Activated T-cell treated with anti-CD3 and anti-CD28 coated beads, Interleukin-2, amount 50 U/mL, for 24 hours (primary cell): ENCODE measurements around the gene PAX1.

Experiments
- DNase-seq: peaks from one replicate; pipeline ENCODE4 v3.0.0-alpha.2; 2020
- H3K27ac Mint-ChIP-seq: 2 replicates; pipeline ENCODE4 v1.8.0; 2020; ENCODE audit warnings: mild to moderate bottlenecking, mixed read lengths
- H3K27me3 Mint-ChIP-seq: 2 replicates; pipeline ENCODE4 v1.8.0; 2020; ENCODE audit warnings: mixed read lengths
- H3K36me3 Mint-ChIP-seq: 2 replicates; pipeline ENCODE4 v1.8.0; 2020; ENCODE audit warnings: low read depth, mixed read lengths
- H3K4me1 Mint-ChIP-seq: 2 replicates; pipeline ENCODE4 v1.8.0; 2020; ENCODE audit warnings: low read depth, mixed read lengths
- H3K4me3 Mint-ChIP-seq: 2 replicates; pipeline ENCODE4 v1.8.0; 2020; ENCODE audit warnings: mild to moderate bottlenecking, moderate library complexity, mixed read lengths
- H3K9me3 Mint-ChIP-seq: 2 replicates; pipeline ENCODE4 v1.8.0; 2020; ENCODE audit warnings: mixed read lengths

PAX1 gene

DNA sequence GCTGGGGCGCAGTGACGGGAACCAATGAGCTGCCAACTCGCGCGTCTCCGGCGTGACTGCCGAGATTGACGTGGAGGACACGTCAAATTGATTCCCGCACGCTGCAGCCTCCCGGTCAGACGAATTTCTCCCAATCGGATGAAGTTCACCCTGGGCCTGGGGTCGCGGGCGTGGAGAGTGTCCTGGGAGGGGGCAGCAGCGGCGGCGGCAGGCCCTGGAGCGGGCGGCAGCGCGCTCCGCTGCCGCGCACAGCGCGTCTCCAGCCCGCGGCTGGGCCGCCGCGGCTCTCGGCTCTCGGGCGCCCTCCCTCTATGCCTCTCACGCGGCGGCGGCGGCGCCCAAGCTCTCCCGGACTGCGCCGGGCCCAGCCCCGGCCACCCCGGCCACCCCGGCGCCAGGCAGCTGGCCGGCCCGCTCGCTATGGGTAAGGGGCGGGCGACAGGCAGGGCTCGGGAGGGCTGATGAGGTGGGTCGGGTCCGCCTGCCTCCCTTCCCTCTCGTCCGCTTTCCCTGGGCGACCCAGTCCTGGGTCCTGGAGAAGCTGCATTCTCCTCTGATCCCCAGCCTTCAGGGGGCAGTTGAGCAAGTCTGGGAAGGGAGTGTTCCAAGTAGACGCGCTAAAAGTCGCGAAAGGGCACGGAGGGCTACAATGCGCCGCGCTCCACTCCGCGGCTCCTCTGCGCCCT lies at the start of gene PAX1:
Gene PAX1 (plus strand): TSS at position 90 of the 686 bp plus-strand sequence. CDS start 49 bp downstream, at position 139.
- peaks cover 12% of the 10 kb centered on the region for H3K4me1 Mint-ChIP-seq
- no peaks in the 10 kb centered on the region for H3K9me3 Mint-ChIP-seq
- H3K4me3 Mint-ChIP-seq = no peak within 1 kb of the TSS
- no peaks in the 10 kb centered on the region for H3K36me3 Mint-ChIP-seq
- no peak for DNase-seq
- no peak within 1 kb of the TSS for H3K27ac Mint-ChIP-seq
- H3K27me3 Mint-ChIP-seq = peaks cover 89% of the 10 kb centered on the region

DNA sequence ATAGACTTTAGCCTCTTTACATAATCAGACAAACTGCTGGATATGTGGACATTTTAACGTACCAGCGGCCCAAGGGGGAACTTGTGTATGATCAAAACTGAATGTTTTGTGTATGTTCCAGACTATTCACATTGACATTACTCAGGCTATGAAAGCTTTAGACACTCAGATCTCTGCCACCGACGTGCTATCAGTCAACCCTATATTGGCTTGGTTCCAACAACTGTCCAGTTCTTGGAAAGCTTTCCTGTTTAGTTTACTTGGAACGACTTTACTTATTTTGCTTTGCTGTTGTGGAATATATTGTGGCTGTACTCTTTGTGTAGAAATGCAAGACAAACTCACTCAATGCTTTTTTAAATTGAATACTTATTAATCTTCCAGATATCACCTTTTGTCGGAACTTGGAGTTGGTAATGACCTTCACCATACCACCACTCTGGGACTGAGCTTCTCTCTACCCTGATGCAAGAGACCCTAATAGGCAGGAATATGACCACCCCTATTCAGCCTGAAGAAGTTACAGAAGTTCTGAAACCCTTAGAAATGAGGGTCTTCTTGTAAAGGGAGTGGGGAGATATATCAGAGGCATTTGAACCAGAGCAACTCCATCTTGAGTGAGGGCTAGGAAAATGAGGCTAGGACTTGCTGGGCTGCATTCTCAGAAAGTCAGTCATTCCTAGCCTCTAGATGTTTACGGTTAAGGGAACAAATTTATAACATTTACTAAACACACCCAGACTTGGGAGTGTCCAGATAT lies 49.0 kb upstream of the PAX1 start:
- no peaks in the 10 kb centered on the region for H3K36me3 Mint-ChIP-seq
- H3K9me3 Mint-ChIP-seq = no peaks in the 10 kb centered on the region
- no peaks in the 10 kb centered on the region for H3K4me1 Mint-ChIP-seq
- no peak for DNase-seq
- no peak overlapping the region for H3K4me3 Mint-ChIP-seq
- no peak overlapping the region for H3K27ac Mint-ChIP-seq
- peaks cover 20% of the 10 kb centered on the region for H3K27me3 Mint-ChIP-seq

DNA sequence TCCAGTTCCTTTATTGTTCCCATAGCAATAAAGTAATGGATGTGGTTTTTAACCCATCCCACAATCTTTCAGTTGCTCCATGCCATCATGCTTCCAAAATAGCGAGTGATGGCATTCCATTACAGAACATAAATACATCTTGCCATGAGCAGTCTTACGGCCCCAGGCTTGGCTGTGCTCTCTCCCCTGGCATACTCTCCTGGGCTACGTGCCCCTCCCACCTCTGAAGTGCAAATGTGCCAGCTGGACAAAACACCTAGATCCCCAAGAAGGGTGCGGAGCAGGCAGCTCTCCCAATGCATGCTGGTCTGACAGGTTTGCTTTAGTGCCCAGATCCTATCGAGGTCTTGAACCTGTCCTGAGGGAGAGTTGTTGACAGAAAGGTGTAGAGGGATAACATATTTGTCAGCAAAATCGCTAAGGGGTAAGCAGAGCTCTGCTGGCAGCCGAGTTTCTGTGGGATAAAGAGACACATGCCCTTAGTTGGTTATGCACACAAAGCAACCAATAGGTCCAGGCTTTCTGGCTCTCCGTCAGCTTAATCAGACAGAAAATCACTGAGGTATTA lies 43.9 kb upstream of the PAX1 start:
- Mint-ChIP-seq H3K36me3 (no peaks in the 10 kb centered on the region), H3K27me3 (peaks cover 13% of the 10 kb centered on the region), H3K4me3 (no peak overlapping the region), H3K9me3 (no peaks in the 10 kb centered on the region), H3K4me1 (no peaks in the 10 kb centered on the region), H3K27ac (no peak overlapping the region)
- DNase-seq = no peak

DNA sequence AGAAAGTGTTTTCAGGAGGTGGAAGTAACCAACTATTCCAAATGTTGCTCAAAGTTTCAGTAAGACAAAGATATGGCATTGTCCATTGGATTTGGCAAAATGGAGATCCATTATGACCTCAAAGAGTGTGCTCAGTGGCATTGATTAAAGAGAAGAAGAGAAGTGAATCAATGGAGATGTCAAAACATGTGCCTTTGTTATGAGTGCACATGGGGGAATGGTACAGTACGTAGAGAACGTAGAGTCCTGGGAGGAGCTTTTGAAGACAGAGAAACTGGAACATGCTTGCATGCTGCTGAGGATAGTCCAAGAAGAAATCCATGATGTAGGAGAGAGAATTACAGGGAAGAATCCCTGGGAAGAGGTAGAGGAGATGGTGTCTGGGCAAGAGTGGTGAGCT lies 42.0 kb upstream of the PAX1 start:
- H3K27ac Mint-ChIP-seq = no peak overlapping the region
- H3K9me3 Mint-ChIP-seq = no peaks in the 10 kb centered on the region
- DNase-seq = no peak
- H3K4me1 Mint-ChIP-seq = no peaks in the 10 kb centered on the region
- no peaks in the 10 kb centered on the region for H3K36me3 Mint-ChIP-seq
- peaks cover 5% of the 10 kb centered on the region for H3K27me3 Mint-ChIP-seq
- H3K4me3 Mint-ChIP-seq = no peak overlapping the region

DNA sequence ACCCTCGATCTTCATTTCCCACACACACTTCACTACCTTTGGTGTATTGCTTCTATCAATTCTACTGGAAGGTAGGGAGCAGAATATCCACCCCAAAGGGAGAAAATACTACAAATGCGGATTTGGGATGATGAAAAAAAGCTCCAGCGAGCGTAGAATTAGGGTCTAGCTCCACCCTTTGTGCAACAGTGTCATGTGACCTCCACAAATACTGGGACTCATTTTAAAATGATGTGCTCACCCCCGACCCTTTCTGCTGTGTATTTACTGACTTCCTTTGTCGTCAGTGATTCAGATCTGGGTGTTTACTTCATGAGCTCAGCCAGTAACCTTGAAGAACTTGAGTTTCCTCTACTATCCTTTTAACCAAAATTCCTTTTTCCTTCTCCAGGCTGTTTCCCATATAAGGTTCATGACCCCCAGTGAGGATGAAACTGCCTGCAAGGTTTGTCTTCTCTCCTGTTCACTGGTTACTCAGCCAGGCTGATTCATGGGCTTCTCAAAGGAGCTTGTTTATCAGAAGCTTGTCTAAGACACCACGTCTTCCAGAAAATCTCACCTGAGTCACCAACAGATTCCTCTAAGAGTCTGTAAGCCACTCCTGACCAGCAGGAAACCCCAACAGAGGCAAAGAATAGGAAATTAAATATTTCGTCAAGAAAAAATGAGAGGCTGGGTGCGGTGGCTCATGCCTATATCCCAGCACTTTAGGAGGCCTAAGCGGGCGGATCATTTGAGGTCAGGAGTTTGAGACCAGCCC lies 39.6 kb upstream of the PAX1 start:
- no peaks in the 10 kb centered on the region for H3K9me3 Mint-ChIP-seq
- H3K4me1 Mint-ChIP-seq = no peaks in the 10 kb centered on the region
- no peak for DNase-seq
- no peak overlapping the region for H3K4me3 Mint-ChIP-seq
- H3K27me3 Mint-ChIP-seq = peaks cover 3% of the 10 kb centered on the region
- H3K36me3 Mint-ChIP-seq = no peaks in the 10 kb centered on the region
- H3K27ac Mint-ChIP-seq = no peak overlapping the region

DNA sequence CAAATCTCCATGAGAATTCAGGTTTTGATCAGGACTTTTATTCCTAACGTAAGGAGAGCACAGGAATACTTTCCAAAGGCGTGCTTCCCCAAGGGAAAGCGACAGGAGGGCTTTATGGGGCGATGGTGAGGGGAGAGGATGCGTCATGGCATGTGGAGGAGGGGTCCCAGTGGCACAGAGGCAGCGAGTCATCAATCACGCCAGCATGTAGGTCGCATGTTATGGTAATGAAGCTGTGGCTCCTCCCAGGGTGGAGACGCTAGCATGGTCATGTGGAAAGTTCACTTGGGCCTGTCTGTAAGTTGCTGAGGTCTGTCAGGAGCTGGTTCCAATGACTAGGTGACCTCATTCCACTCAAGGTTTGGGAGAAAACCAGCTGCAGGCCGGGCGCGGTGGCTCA lies 35.3 kb upstream of the PAX1 start:
- Mint-ChIP-seq H3K36me3 (no peaks in the 10 kb centered on the region), H3K4me3 (no peak overlapping the region), H3K27me3 (peaks cover 6% of the 10 kb centered on the region), H3K27ac (no peak overlapping the region), H3K4me1 (no peaks in the 10 kb centered on the region), H3K9me3 (no peaks in the 10 kb centered on the region)
- DNase-seq = no peak

DNA sequence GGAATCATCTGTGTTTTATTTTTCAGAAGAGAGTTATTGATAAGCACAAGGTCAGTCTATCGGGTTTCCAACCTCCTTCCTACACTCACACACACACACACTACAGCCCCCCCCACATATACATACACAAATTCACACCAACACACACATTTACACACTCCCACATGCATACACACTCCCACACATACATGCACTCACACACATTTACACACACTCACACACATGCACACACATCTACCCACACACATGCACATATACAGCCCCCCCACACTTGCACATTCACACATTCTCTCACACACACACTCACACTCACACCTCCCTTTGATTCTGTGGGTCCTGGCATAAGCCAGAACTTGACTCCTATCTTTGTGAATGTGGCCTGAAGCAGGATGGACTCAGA lies 34.5 kb upstream of the PAX1 start:
- no peak overlapping the region for H3K4me3 Mint-ChIP-seq
- no peaks in the 10 kb centered on the region for H3K9me3 Mint-ChIP-seq
- H3K27ac Mint-ChIP-seq = no peak overlapping the region
- H3K27me3 Mint-ChIP-seq = peaks cover 6% of the 10 kb centered on the region
- DNase-seq = no peak
- no peaks in the 10 kb centered on the region for H3K36me3 Mint-ChIP-seq
- H3K4me1 Mint-ChIP-seq = no peaks in the 10 kb centered on the region

DNA sequence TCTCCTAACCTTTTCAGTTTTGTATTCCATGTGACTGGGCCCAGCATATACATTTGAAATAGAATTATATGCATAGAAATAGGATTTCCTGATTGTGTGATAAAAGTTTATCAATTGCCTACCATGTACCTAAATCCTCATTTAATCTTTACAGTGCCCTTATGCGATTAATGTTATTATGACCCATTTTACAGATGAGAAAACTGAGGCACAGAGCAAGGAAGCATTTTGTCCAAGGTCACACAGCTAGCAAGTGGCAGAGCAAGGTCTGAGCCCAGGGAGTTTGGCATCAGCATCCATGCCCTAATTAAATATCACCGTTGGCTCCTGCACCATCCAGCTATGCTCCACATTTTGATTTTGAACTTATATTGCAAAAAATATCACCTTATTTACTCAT lies 28.2 kb upstream of the PAX1 start:
- H3K27ac Mint-ChIP-seq = no peak overlapping the region
- H3K27me3 Mint-ChIP-seq = no peaks in the 10 kb centered on the region
- no peaks in the 10 kb centered on the region for H3K9me3 Mint-ChIP-seq
- no peaks in the 10 kb centered on the region for H3K36me3 Mint-ChIP-seq
- H3K4me3 Mint-ChIP-seq = no peak overlapping the region
- DNase-seq = no peak
- H3K4me1 Mint-ChIP-seq = no peaks in the 10 kb centered on the region

DNA sequence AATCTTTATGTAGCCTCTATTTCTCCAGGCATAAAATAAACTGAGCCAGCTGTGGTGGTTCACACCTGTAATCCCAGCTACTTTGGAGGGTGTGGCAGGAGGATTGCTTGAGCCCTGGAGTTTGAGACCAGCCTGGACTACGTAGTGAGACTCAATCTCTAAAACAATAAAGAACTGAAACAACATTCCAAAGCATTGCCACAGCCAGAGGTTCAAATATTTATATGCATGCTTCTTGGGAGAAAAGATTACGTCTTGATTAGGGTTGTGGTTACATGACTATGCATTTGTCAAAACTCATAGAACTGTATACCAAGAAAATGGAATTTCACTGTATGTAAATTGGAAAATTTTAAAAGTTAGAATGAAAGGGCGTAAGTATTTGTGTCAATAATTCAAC lies 27.7 kb upstream of the PAX1 start:
- no peaks in the 10 kb centered on the region for H3K36me3 Mint-ChIP-seq
- H3K27me3 Mint-ChIP-seq = no peaks in the 10 kb centered on the region
- DNase-seq = no peak
- no peak overlapping the region for H3K27ac Mint-ChIP-seq
- no peak overlapping the region for H3K4me3 Mint-ChIP-seq
- H3K9me3 Mint-ChIP-seq = no peaks in the 10 kb centered on the region
- H3K4me1 Mint-ChIP-seq = no peaks in the 10 kb centered on the region

DNA sequence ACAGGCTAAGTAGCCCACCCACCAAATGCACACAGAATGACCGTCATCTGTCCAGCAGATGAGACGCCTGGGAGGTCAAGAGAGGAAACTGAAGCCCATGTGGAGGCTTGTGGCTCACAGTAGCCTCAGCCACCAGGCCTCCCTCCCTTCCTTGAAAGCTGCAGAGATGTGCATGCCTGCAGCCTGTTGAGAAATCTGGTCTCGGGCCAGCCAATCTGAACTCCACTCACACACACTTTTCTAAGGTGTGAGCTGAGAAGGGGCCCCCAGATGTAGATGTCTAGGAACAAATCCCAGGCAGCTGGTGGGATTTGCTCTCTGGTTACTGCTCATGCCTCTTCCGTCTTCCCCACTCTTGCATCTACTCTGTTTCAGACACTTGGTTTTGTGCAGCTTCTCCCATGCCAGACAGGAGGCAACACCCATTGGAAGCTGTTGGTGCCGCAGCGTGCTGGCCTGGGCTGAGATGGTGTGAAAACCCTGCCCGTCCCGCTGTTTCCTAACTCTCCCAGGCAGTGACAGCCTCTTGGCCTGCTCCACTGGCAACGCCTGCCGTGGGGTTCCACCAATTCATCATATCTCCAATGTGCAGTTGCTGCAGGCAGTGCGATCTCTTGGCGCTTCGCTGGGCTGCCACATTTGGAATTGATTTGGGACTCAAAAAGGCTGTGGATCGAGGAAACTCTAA lies 24.1 kb upstream of the PAX1 start:
- Mint-ChIP-seq H3K4me3 (no peak overlapping the region), H3K27ac (no peak overlapping the region), H3K27me3 (no peaks in the 10 kb centered on the region), H3K9me3 (no peaks in the 10 kb centered on the region), H3K4me1 (no peaks in the 10 kb centered on the region), H3K36me3 (no peaks in the 10 kb centered on the region)
- DNase-seq = no peak

DNA sequence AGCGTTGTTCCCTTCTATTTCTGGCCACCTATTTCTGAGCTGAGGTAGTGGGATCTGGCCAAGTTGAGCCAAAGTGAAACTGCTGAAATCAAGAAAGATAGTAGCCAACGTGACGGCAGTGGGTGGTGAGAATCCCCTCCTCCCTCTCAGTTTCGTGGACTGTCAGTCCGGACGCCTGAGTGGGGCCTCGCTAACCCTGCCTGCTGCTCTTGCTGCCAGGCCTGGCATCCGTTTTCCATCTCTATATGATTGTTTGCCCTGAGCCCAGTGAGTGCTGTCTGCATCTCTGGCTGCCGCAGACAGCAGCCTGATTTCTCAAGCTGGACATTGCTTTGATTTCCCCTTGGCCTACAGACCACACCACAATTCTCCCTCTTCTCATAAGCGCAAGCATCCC lies 23.5 kb upstream of the PAX1 start:
- H3K27ac Mint-ChIP-seq = no peak overlapping the region
- no peaks in the 10 kb centered on the region for H3K36me3 Mint-ChIP-seq
- H3K9me3 Mint-ChIP-seq = no peaks in the 10 kb centered on the region
- DNase-seq = no peak
- no peaks in the 10 kb centered on the region for H3K27me3 Mint-ChIP-seq
- no peak overlapping the region for H3K4me3 Mint-ChIP-seq
- no peaks in the 10 kb centered on the region for H3K4me1 Mint-ChIP-seq

DNA sequence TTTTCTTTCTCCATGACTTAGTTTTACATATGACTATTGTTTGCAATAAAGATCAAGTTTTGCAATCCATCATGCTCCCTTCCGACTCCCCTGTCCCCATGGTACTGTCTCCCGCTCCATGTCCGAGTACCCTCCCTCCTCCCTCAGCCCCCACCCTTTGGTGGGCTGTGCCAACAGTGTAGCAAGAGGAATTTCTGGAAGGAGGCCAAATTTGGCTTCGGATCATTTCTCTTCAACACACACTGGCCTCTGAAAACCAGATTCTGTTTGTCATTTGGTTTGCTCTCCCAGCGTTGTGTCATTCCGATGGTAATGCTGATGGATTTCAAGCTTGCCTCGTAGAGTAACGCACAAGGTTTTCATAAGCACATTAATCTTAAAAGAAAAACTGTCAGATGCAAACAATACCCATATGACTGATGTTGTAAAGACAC lies 22.9 kb upstream of the PAX1 start:
- Mint-ChIP-seq H3K4me1 (no peaks in the 10 kb centered on the region), H3K4me3 (no peak overlapping the region), H3K36me3 (no peaks in the 10 kb centered on the region), H3K9me3 (no peaks in the 10 kb centered on the region), H3K27me3 (no peaks in the 10 kb centered on the region), H3K27ac (no peak overlapping the region)
- no peak for DNase-seq

DNA sequence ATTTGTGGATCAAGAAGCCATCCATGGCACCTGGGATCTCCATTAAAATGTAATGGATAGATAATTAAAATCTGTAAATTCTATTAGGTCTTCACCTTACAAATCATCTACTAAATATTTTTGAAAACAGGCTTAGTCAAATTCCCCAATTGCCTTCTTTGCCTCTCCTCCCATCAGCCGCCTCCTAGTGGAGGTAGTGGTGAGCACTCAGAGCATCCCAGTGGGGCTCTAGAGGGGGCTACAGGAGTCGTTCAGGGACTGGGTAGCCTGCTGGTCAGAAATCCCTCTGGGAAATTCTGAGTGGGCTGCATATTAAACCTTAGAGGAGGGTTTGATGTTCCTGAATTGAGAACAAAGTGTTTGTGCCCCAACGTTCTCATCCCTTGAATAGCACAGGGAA lies 20.8 kb upstream of the PAX1 start:
- no peak overlapping the region for H3K27ac Mint-ChIP-seq
- no peaks in the 10 kb centered on the region for H3K4me1 Mint-ChIP-seq
- no peaks in the 10 kb centered on the region for H3K9me3 Mint-ChIP-seq
- H3K27me3 Mint-ChIP-seq = peaks cover 3% of the 10 kb centered on the region
- no peak overlapping the region for H3K4me3 Mint-ChIP-seq
- no peaks in the 10 kb centered on the region for H3K36me3 Mint-ChIP-seq
- DNase-seq = no peak

DNA sequence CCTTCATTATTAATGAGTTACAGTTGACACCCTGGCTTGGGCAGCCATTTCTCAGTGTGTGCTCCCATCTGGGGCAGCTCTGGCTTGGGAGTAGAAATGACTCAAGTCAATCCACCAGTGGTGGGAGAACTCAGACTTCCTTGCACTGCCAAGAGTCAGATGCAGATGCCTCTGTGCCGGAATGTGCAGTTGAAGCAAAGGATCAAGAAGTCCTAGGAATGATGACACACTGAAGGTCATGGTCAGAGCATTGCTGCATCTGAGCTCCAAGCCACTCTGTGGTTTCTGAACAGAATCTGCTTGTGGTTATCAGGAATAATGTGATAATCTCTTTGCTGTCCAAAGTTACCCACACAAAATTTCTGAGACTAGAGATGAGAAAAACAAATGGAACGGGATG lies 19.5 kb upstream of the PAX1 start:
- no peaks in the 10 kb centered on the region for H3K36me3 Mint-ChIP-seq
- DNase-seq = no peak
- peaks cover 3% of the 10 kb centered on the region for H3K27me3 Mint-ChIP-seq
- H3K4me1 Mint-ChIP-seq = no peaks in the 10 kb centered on the region
- H3K4me3 Mint-ChIP-seq = no peak overlapping the region
- no peaks in the 10 kb centered on the region for H3K9me3 Mint-ChIP-seq
- no peak overlapping the region for H3K27ac Mint-ChIP-seq
